Measurements from ENCODE around the gene LTBP1. TPM values are rescaled to one million over a fixed set of nuclear protein-coding genes. Genes with fewer than 3 reads are reported as not detected.

The LTBP1 gene
- total RNA-seq, 6 experiments from 2014 or later = 260 to 409 (median 335) TPM

DNA sequence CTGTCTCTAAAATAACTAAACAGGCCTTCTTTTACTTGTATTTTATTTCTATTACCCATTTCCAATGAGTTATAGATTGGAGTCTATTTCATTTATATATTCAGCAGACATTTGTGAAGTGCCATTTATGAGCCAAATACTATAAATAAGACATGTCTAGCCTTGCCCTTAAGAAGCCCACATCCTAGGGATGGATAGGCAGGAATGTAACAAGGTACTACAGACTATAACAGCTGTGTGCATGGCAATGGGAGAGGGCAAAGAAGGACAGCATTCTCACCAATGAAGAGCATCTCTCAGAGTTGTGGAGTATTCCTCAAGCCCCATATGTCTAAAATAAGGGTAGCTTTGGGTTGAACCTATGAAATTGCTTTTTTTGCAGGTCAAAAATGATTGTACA is 367.8 kb downstream of the LTBP1 start:
- TF ChIP-seq, protein P1, sequence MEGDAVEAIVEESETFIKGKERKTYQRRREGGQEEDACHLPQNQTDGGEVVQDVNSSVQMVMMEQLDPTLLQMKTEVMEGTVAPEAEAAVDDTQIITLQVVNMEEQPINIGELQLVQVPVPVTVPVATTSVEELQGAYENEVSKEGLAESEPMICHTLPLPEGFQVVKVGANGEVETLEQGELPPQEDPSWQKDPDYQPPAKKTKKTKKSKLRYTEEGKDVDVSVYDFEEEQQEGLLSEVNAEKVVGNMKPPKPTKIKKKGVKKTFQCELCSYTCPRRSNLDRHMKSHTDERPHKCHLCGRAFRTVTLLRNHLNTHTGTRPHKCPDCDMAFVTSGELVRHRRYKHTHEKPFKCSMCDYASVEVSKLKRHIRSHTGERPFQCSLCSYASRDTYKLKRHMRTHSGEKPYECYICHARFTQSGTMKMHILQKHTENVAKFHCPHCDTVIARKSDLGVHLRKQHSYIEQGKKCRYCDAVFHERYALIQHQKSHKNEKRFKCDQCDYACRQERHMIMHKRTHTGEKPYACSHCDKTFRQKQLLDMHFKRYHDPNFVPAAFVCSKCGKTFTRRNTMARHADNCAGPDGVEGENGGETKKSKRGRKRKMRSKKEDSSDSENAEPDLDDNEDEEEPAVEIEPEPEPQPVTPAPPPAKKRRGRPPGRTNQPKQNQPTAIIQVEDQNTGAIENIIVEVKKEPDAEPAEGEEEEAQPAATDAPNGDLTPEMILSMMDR (IDR thresholded peaks at IDR 0.05) = no peak
- no peaks in the 10 kb centered on the region for H3K9me3 Mint-ChIP-seq
- H3K27me3 Mint-ChIP-seq (ENCODE audit: insufficient read depth) = no peaks in the 10 kb centered on the region; the same call in 1 of the 2 replicates
- H3K27ac Mint-ChIP-seq = no peak overlapping the region
- peaks cover 28% of the 10 kb centered on the region for H3K4me1 Mint-ChIP-seq (ENCODE audit: low read depth)
- no peak for DNase-seq
- H3K36me3 Mint-ChIP-seq (ENCODE audit: low read depth) = peaks cover 56% of the 10 kb centered on the region
- no peak overlapping the region for H3K4me3 Mint-ChIP-seq

DNA sequence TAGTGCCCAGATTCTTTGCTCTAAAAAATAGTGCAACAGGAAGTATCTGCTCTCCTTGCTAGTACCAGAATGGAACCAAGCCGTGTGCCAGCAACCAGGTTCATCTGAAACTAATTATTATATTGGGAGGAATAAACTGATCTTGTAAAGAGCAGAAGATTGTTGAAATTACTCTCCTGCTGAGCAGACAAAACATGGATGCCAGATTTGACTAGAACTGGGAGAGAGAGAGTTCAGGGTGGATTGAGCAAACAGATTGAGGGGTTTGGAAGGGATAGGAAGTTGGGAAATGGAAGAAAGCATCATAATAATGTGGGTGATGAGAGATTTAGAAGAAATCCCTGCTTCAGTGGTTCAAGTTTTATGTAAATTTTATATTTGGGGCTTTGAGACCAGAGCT is 369.6 kb downstream of the LTBP1 start:
- Mint-ChIP-seq H3K27me3 (ENCODE audit: insufficient read depth) (peaks cover 4% of the 10 kb centered on the region), H3K4me1 (ENCODE audit: low read depth) (peaks cover 45% of the 10 kb centered on the region), H3K9me3 (no peaks in the 10 kb centered on the region), H3K4me3 (no peak overlapping the region), H3K27ac (peak overlapping the region; percentile 16; the same call in 1 of the 2 replicates), H3K36me3 (ENCODE audit: low read depth) (peaks cover 60% of the 10 kb centered on the region)
- TF ChIP-seq, protein P1 (IDR thresholded peaks at IDR 0.05) = no peak
- DNase-seq = no peak

DNA sequence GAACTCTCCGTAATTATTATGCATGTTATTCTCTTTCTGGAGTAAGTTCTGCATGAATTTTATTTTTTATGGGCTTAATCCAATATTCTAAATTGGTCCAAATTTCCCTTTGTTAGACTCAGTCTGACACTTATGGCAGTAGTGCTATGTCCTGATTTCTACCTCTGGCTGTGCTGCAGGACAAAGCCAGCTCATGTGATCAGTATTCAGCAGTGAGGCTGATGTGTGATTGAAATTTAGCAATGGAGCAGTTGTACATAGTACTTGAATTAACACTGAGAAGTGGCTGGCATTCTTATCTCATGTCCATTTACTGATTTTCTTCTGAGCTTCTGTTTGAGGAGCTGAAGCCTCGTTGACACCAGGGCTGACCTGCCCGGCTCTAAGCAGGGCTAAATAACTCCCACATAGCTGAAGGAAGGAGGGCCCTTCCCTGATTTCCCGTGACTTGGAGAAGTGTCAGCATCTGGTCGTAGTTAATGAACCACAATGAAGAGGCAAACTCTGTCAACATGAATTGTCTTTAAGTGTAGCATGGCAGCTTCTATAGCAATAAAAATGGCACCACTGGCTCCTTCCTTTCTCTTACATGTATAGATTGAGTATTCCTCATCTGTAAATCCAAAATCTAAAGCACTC is 370.7 kb downstream of the LTBP1 start:
- Mint-ChIP-seq H3K36me3 (ENCODE audit: low read depth) (peaks cover 55% of the 10 kb centered on the region), H3K27ac (no peak overlapping the region), H3K9me3 (no peaks in the 10 kb centered on the region), H3K4me1 (ENCODE audit: low read depth) (peaks cover 56% of the 10 kb centered on the region), H3K4me3 (no peak overlapping the region), H3K27me3 (ENCODE audit: insufficient read depth) (peaks cover 4% of the 10 kb centered on the region)
- no peak for DNase-seq
- TF ChIP-seq, protein P1 (IDR thresholded peaks at IDR 0.05) = no peak

DNA sequence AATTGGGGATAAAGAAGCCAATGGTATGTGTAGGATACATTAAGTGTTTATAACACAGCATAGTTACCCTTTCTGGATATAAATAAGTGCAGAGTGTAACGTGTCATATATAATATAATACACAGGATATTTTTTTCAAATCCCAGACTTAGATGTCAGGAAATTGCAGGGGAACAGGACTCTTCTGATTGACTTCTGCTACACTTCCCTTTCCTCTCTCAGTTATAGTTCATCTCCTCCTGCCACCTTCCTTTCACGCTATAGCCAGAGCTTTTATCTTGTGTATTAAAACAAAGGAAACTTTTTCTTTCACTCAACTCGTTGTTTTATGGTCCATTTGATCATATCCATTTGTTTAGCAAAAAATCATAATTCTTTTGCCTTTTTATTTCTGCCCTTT is 371.7 kb downstream of the LTBP1 start:
- TF ChIP-seq, protein P1 (IDR thresholded peaks at IDR 0.05) = no peak
- no peak for DNase-seq
- Mint-ChIP-seq H3K4me3 (no peak overlapping the region), H3K36me3 (ENCODE audit: low read depth) (peaks cover 50% of the 10 kb centered on the region), H3K27me3 (ENCODE audit: insufficient read depth) (peaks cover 4% of the 10 kb centered on the region), H3K27ac (no peak overlapping the region), H3K9me3 (no peaks in the 10 kb centered on the region), H3K4me1 (ENCODE audit: low read depth) (peaks cover 55% of the 10 kb centered on the region)

DNA sequence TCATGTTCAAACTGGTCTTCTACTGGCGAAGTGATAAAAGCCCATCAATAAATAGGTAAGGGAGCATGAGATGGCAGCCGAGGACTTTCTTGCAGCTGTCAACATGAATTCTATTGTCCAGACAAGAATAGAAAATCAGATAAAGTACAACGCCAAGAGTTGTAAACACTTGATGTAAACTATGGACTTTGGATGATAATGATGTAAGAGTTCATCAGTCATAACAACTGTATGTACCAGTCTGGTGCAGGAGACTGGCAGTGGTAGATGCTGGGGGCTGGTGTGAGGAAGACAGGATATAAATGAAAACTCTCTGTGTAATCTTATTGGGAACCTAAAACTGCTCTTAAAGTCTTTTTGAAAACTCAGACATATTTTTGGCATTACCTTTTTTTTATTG is 373.8 kb downstream of the LTBP1 start:
- peaks cover 55% of the 10 kb centered on the region for H3K4me1 Mint-ChIP-seq (ENCODE audit: low read depth)
- H3K36me3 Mint-ChIP-seq (ENCODE audit: low read depth) = peaks cover 35% of the 10 kb centered on the region
- peaks cover 4% of the 10 kb centered on the region for H3K27me3 Mint-ChIP-seq (ENCODE audit: insufficient read depth)
- H3K4me3 Mint-ChIP-seq = peak overlapping the region; percentile 79
- DNase-seq = no peak
- no peaks in the 10 kb centered on the region for H3K9me3 Mint-ChIP-seq
- TF ChIP-seq, protein P1 (IDR thresholded peaks at IDR 0.05) = no peak
- H3K27ac Mint-ChIP-seq = peak overlapping the region; percentile 88

Measured in HFFc6 (cell line).